ENCODE results near the gene LIMS2. TPM values are rescaled to one million over a fixed set of nuclear protein-coding genes. Genes with fewer than 3 reads are reported as not detected.
A peak's percentile ranks its signal among the peaks of the same experiment; 100 is the strongest.

LIMS2 gene
- total and polyA plus RNA-seq, 2 experiments from 2014 or later = 32.9 to 48.8 TPM

- Histone ChIP-seq H3K4me1 (ENCODE audit: low read depth) (peaks cover 17% of the 10 kb centered on the region), H3K27ac (no peak overlapping the region), H3K36me3 (no peaks in the 10 kb centered on the region), H3K4me3 (no peak overlapping the region), H3K9me3 (ENCODE audit: low read depth) (no peaks in the 10 kb centered on the region), H3K27me3 (no peaks in the 10 kb centered on the region)
- TF ChIP-seq CTCF (IDR thresholded peaks at IDR 0.05; ENCODE audit: low read depth, low read length) = no peak
- DNase-seq (ENCODE audit: low read depth in 1 of 2, low spot score in 1 of 2) = no peak
Observed at GRCh38 chr2:127650041-127650784, 25.1 kb downstream of the LIMS2 start.

GRCh38 chr2:127649684-127650040, 25.7 kb downstream of the LIMS2 start:
- no peaks in the 10 kb centered on the region for H3K27me3 ChIP-seq
- H3K4me3 ChIP-seq = no peak overlapping the region
- H3K4me1 ChIP-seq (ENCODE audit: low read depth) = peaks cover 17% of the 10 kb centered on the region
- peak; percentile 89 for DNase-seq (ENCODE audit: low read depth in 1 of 2, low spot score in 1 of 2)
- peak; percentile 93 for TF ChIP-seq CTCF (IDR thresholded peaks at IDR 0.05; ENCODE audit: low read depth, low read length)
- H3K27ac ChIP-seq = no peak overlapping the region
- no peaks in the 10 kb centered on the region for H3K9me3 ChIP-seq (ENCODE audit: low read depth)
- H3K36me3 ChIP-seq = no peaks in the 10 kb centered on the region

- no peak overlapping the region for H3K4me3 ChIP-seq
- no peak for DNase-seq (ENCODE audit: low read depth in 1 of 2, low spot score in 1 of 2)
- no peak overlapping the region for H3K27ac ChIP-seq
- H3K36me3 ChIP-seq = no peaks in the 10 kb centered on the region
- H3K9me3 ChIP-seq (ENCODE audit: low read depth) = no peaks in the 10 kb centered on the region
- TF ChIP-seq CTCF (IDR thresholded peaks at IDR 0.05; ENCODE audit: low read depth, low read length) = no peak
- H3K4me1 ChIP-seq (ENCODE audit: low read depth) = peaks cover 17% of the 10 kb centered on the region
- no peaks in the 10 kb centered on the region for H3K27me3 ChIP-seq
Observed at GRCh38 chr2:127649100-127649611, 26.2 kb downstream of the LIMS2 start.

GRCh38 chr2:127648321-127648720, 27.0 kb downstream of the LIMS2 start:
- Histone ChIP-seq H3K36me3 (no peaks in the 10 kb centered on the region), H3K4me3 (no peak overlapping the region), H3K27me3 (no peaks in the 10 kb centered on the region), H3K27ac (no peak overlapping the region), H3K9me3 (ENCODE audit: low read depth) (no peaks in the 10 kb centered on the region), H3K4me1 (ENCODE audit: low read depth) (peaks cover 17% of the 10 kb centered on the region)
- no peak for TF ChIP-seq CTCF (IDR thresholded peaks at IDR 0.05; ENCODE audit: low read depth, low read length)
- no peak for DNase-seq (ENCODE audit: low read depth in 1 of 2, low spot score in 1 of 2)

GRCh38 chr2:127647242-127648190, 27.8 kb downstream of the LIMS2 start:
- no peak overlapping the region for H3K4me3 ChIP-seq
- H3K27ac ChIP-seq = no peak overlapping the region
- no peak for TF ChIP-seq CTCF (IDR thresholded peaks at IDR 0.05; ENCODE audit: low read depth, low read length)
- no peaks in the 10 kb centered on the region for H3K9me3 ChIP-seq (ENCODE audit: low read depth)
- H3K36me3 ChIP-seq = no peaks in the 10 kb centered on the region
- DNase-seq (ENCODE audit: low read depth in 1 of 2, low spot score in 1 of 2) = peak in 1 of 2 donors; percentile 16
- H3K27me3 ChIP-seq = no peaks in the 10 kb centered on the region
- H3K4me1 ChIP-seq (ENCODE audit: low read depth) = peaks cover 9% of the 10 kb centered on the region
